KOPT-K1 (cell line): ENCODE results near the gene FUT8.

Source experiments
- H3K27ac ChIP-seq: fragments of 200-600 bp; sonication (generic); 2 replicates; pipeline ENCODE4 v1.5.1; 2016; ENCODE audit warnings: antibody characterized with exemption, mild to moderate bottlenecking, low read depth, low read length; ENCODE audit not compliant: poor library complexity, severe bottlenecking
- H3K36me3 ChIP-seq: fragments of 200-600 bp; sonication (generic); 2 replicates; pipeline ENCODE4 v1.5.1; 2017; ENCODE audit warnings: antibody characterized with exemption, mild to moderate bottlenecking, low read length, moderate library complexity; ENCODE audit not compliant: insufficient read depth
- H3K9me3 ChIP-seq: fragments of 200-600 bp; sonication (generic); 2 replicates; pipeline ENCODE4 v1.5.1; 2017; ENCODE audit warnings: antibody characterized with exemption, low read length, mild to moderate bottlenecking; ENCODE audit not compliant: insufficient read depth, poor library complexity, severe bottlenecking

FUT8 gene

GRCh38 chr14:65769151-65769550 lies 356.6 kb downstream of the FUT8 start:
- H3K36me3 ChIP-seq = no peaks in the 10 kb centered on the region
- H3K9me3 ChIP-seq = peaks cover 7% of the 10 kb centered on the region
- no peak overlapping the region for H3K27ac ChIP-seq

GRCh38 chr14:65770681-65771080 lies 358.2 kb downstream of the FUT8 start:
- no peak overlapping the region for H3K27ac ChIP-seq
- peaks cover 7% of the 10 kb centered on the region for H3K9me3 ChIP-seq
- H3K36me3 ChIP-seq = no peaks in the 10 kb centered on the region

- no peak overlapping the region for H3K27ac ChIP-seq
- H3K9me3 ChIP-seq = peaks cover 7% of the 10 kb centered on the region
- no peaks in the 10 kb centered on the region for H3K36me3 ChIP-seq
Measured at GRCh38 chr14:65771271-65771670, 358.7 kb downstream of the FUT8 start.

GRCh38 chr14:65772466-65772865 lies 359.9 kb downstream of the FUT8 start:
- Histone ChIP-seq H3K36me3 (no peaks in the 10 kb centered on the region), H3K9me3 (peaks cover 7% of the 10 kb centered on the region), H3K27ac (no peak overlapping the region)

- Histone ChIP-seq H3K27ac (no peak overlapping the region), H3K36me3 (no peaks in the 10 kb centered on the region)
Measured at GRCh38 chr14:65772921-65773574, 360.5 kb downstream of the FUT8 start.

GRCh38 chr14:65774041-65774440 lies 361.5 kb downstream of the FUT8 start:
- Histone ChIP-seq H3K27ac (no peak overlapping the region), H3K36me3 (no peaks in the 10 kb centered on the region), H3K9me3 (peaks cover 6% of the 10 kb centered on the region)

More at GRCh38 chr14:65772921-65773574, 360.5 kb downstream of the FUT8 start:
- peaks cover 7% of the 10 kb centered on the region for H3K9me3 ChIP-seq

- Histone ChIP-seq H3K9me3 (no peaks in the 10 kb centered on the region), H3K27ac (no peak overlapping the region), H3K36me3 (no peaks in the 10 kb centered on the region)
Measured at GRCh38 chr14:65776193-65776852, 363.8 kb downstream of the FUT8 start.

- Histone ChIP-seq H3K36me3 (no peaks in the 10 kb centered on the region), H3K27ac (no peak overlapping the region), H3K9me3 (no peaks in the 10 kb centered on the region)
Measured at GRCh38 chr14:65780566-65780965, 368.0 kb downstream of the FUT8 start.

- Histone ChIP-seq H3K27ac (no peak overlapping the region), H3K9me3 (no peaks in the 10 kb centered on the region), H3K36me3 (no peaks in the 10 kb centered on the region)
Measured at GRCh38 chr14:65783101-65783500, 370.6 kb downstream of the FUT8 start.

- Histone ChIP-seq H3K36me3 (no peaks in the 10 kb centered on the region), H3K27ac (no peak overlapping the region)
Measured at GRCh38 chr14:65783576-65783975, 371.0 kb downstream of the FUT8 start.

GRCh38 chr14:65784574-65784973 lies 372.0 kb downstream of the FUT8 start:
- H3K27ac ChIP-seq = no peak overlapping the region
- no peaks in the 10 kb centered on the region for H3K9me3 ChIP-seq
- H3K36me3 ChIP-seq = no peaks in the 10 kb centered on the region

More at GRCh38 chr14:65783576-65783975, 371.0 kb downstream of the FUT8 start:
- no peaks in the 10 kb centered on the region for H3K9me3 ChIP-seq

- Histone ChIP-seq H3K27ac (no peak overlapping the region), H3K36me3 (no peaks in the 10 kb centered on the region), H3K9me3 (no peaks in the 10 kb centered on the region)
Measured at GRCh38 chr14:65787461-65787860, 374.9 kb downstream of the FUT8 start.

- Histone ChIP-seq H3K36me3 (no peaks in the 10 kb centered on the region), H3K9me3 (no peaks in the 10 kb centered on the region)
Measured at GRCh38 chr14:65788876-65789275, 376.3 kb downstream of the FUT8 start.

GRCh38 chr14:65789363-65789762 lies 376.8 kb downstream of the FUT8 start:
- Histone ChIP-seq H3K9me3 (no peaks in the 10 kb centered on the region), H3K36me3 (no peaks in the 10 kb centered on the region), H3K27ac (no peak overlapping the region)

More at GRCh38 chr14:65788876-65789275, 376.3 kb downstream of the FUT8 start:
- no peak overlapping the region for H3K27ac ChIP-seq

- Histone ChIP-seq H3K9me3 (no peaks in the 10 kb centered on the region), H3K27ac (no peak overlapping the region), H3K36me3 (no peaks in the 10 kb centered on the region)
Measured at GRCh38 chr14:65790172-65790815, 377.8 kb downstream of the FUT8 start.
